HFFc6 (cell line): ENCODE data around the gene NCAM1. TPM values are rescaled to one million over a fixed set of nuclear protein-coding genes. Genes with fewer than 3 reads are reported as not detected.
"Not testable (repeated sequence)": the region's sequence is repeated elsewhere in the genome, so short reads cannot be mapped to it uniquely, and the experiment has no call there.

Source experiments
- DNase-seq: peaks from one replicate; pipeline ENCODE4 v3.0.0-alpha.2; 2018
- H3K27ac Mint-ChIP-seq: 2 replicates; pipeline ENCODE4 v1.8.0; 2020; ENCODE audit warnings: mild to moderate bottlenecking, mixed read lengths
- H3K27me3 Mint-ChIP-seq: 2 replicates; pipeline ENCODE4 v1.8.0; 2021; ENCODE audit warnings: mild to moderate bottlenecking, moderate library complexity, mixed read lengths; ENCODE audit not compliant: insufficient read depth
- H3K36me3 Mint-ChIP-seq: 2 replicates; pipeline ENCODE4 v1.8.0; 2021; ENCODE audit warnings: low read depth, mixed read lengths
- H3K4me1 Mint-ChIP-seq: 2 replicates; pipeline ENCODE4 v1.8.0; 2020; ENCODE audit warnings: low read depth, mixed read lengths
- H3K4me3 Mint-ChIP-seq: 2 replicates; pipeline ENCODE4 v1.8.0; 2020; ENCODE audit warnings: mild to moderate bottlenecking, moderate library complexity, mixed read lengths
- H3K9me3 Mint-ChIP-seq: 2 replicates; pipeline ENCODE4 v1.8.0; 2020; ENCODE audit warnings: mild to moderate bottlenecking, mixed read lengths
- CTCF ChIP-seq: fragments of 200-600 bp; sonication (generic); IDR thresholded peaks from 2 replicates; pipeline ENCODE4 v1.5.0; 2021; ENCODE audit warnings: antibody characterized with exemption, mild to moderate bottlenecking
- long read RNA-seq: library from polyadenylated mRNA; unstranded; transcript quantifications from one replicate; pipeline ENCODE4 v2.0.0, GENCODE V29; 2019
- total RNA-seq, 6 experiments: library from RNA; stranded (reverse); fragmentation: NEBNext Ultra II Directional; extraction: Animal tissue kit (Norgen Biotek cat#: 25700); gene quantifications; 2 replicates in 1 of 6; 3 replicates in 5 of 6; pipeline ENCODE4 v1.2.3, GENCODE V29; 2021

Gene NCAM1
- under 1 TPM in 1 of 6 experiments, not detected in 5; 0.20 TPM for total RNA-seq
- long read RNA-seq, result 0 reads

- DNase-seq, result no peak
- H3K4me1 Mint-ChIP-seq, result peaks cover 6% of the 10 kb centered on the region
- peaks cover 23% of the 10 kb centered on the region for H3K27me3 Mint-ChIP-seq
- no peak for TF ChIP-seq CTCF
- peak within 1 kb of the TSS; percentile 80 for H3K4me3 Mint-ChIP-seq
- H3K9me3 Mint-ChIP-seq, result no peaks in the 10 kb centered on the region; the same call in 1 of the 2 replicates
- no peaks in the 10 kb centered on the region for H3K36me3 Mint-ChIP-seq
- no peak within 1 kb of the TSS for H3K27ac Mint-ChIP-seq
Observed at GRCh38 chr11:112961146-112961668, at the start of gene NCAM1. Gene NCAM1 (plus strand): TSS chr11:112961420.

- peaks cover 2% of the 10 kb centered on the region for H3K27me3 Mint-ChIP-seq
- no peak for DNase-seq
- no peak for TF ChIP-seq CTCF
Observed at GRCh38 chr11:112922606-112923005, 38.6 kb upstream of the NCAM1 start.

GRCh38 chr11:112924836-112925235 is 36.4 kb upstream of the NCAM1 start:
- not testable (repeated sequence) for H3K27me3 Mint-ChIP-seq, H3K36me3 Mint-ChIP-seq, H3K27ac Mint-ChIP-seq, DNase-seq, H3K4me3 Mint-ChIP-seq, H3K4me1 Mint-ChIP-seq
- H3K9me3 Mint-ChIP-seq, result peaks cover 31% of the 10 kb centered on the region

More at GRCh38 chr11:112922606-112923005, 38.6 kb upstream of the NCAM1 start:
- Mint-ChIP-seq H3K9me3 (peaks cover 35% of the 10 kb centered on the region), H3K27ac (no peak overlapping the region), H3K36me3 (no peaks in the 10 kb centered on the region), H3K4me3 (no peak overlapping the region), H3K4me1 (no peaks in the 10 kb centered on the region)

GRCh38 chr11:112925516-112926310 is 35.5 kb upstream of the NCAM1 start:
- H3K27me3 Mint-ChIP-seq, result peaks cover 2% of the 10 kb centered on the region
- H3K27ac Mint-ChIP-seq, result no peak overlapping the region
- no peaks in the 10 kb centered on the region for H3K4me1 Mint-ChIP-seq
- peaks cover 38% of the 10 kb centered on the region for H3K9me3 Mint-ChIP-seq
- 0 out of 2 replicates have a peak, but pooled peaks cover 1% of the 10 kb centered on the region for H3K36me3 Mint-ChIP-seq
- no peak for DNase-seq
- no peak overlapping the region for H3K4me3 Mint-ChIP-seq
- no peak for TF ChIP-seq CTCF

GRCh38 chr11:112928136-112928535 is 33.1 kb upstream of the NCAM1 start:
- Mint-ChIP-seq H3K4me3 (no peak overlapping the region), H3K9me3 (peaks cover 38% of the 10 kb centered on the region), H3K27ac (no peak overlapping the region), H3K4me1 (no peaks in the 10 kb centered on the region), H3K27me3 (peaks cover 2% of the 10 kb centered on the region), H3K36me3 (0 out of 2 replicates have a peak, but pooled peaks cover 5% of the 10 kb centered on the region)
- no peak for TF ChIP-seq CTCF
- DNase-seq, result no peak

GRCh38 chr11:112929432-112929831 is 31.8 kb upstream of the NCAM1 start:
- peaks cover 31% of the 10 kb centered on the region for H3K9me3 Mint-ChIP-seq
- 0 out of 2 replicates have a peak, but pooled peaks cover 5% of the 10 kb centered on the region for H3K36me3 Mint-ChIP-seq
- no peaks in the 10 kb centered on the region for H3K4me1 Mint-ChIP-seq
- H3K27me3 Mint-ChIP-seq, result peaks cover 2% of the 10 kb centered on the region
- no peak overlapping the region for H3K4me3 Mint-ChIP-seq
- no peak for DNase-seq
- no peak overlapping the region for H3K27ac Mint-ChIP-seq
- TF ChIP-seq CTCF, result no peak
